ENCODE measurements around the gene ZNF311.

Gene ZNF311

GRCh38 chr6:28983838-28984237, 21.3 kb downstream of the ZNF311 start:
- no peak for TF ChIP-seq CTCF (IDR thresholded peaks at IDR 0.05; ENCODE audit: insufficient read depth, low read depth, low read length, missing control alignments)

GRCh38 chr6:28982476-28983266, 22.4 kb downstream of the ZNF311 start:
- TF ChIP-seq CTCF (IDR thresholded peaks at IDR 0.05; ENCODE audit: insufficient read depth, low read depth, low read length, missing control alignments): no peak
- peak overlapping the region; percentile 74 for H3K4me3 ChIP-seq (ENCODE audit: low read depth, low read length)
- DNase-seq (ENCODE audit: low read depth): peak; percentile 26

More at GRCh38 chr6:28983838-28984237, 21.3 kb downstream of the ZNF311 start:
- no peak for DNase-seq (ENCODE audit: low read depth)
- no peak overlapping the region for H3K4me3 ChIP-seq (ENCODE audit: low read depth, low read length)

- DNase-seq (ENCODE audit: low read depth): peak; percentile 87
- no peak for TF ChIP-seq CTCF (IDR thresholded peaks at IDR 0.05; ENCODE audit: insufficient read depth, low read depth, low read length, missing control alignments)
- peak overlapping the region; percentile 74 for H3K4me3 ChIP-seq (ENCODE audit: low read depth, low read length)
Measured at GRCh38 chr6:28981833-28982475, 23.2 kb downstream of the ZNF311 start.

GRCh38 chr6:28981431-28981832, 23.7 kb downstream of the ZNF311 start:
- no peak for TF ChIP-seq CTCF (IDR thresholded peaks at IDR 0.05; ENCODE audit: insufficient read depth, low read depth, low read length, missing control alignments)
- H3K4me3 ChIP-seq (ENCODE audit: low read depth, low read length): peak overlapping the region; percentile 74
- peak; percentile 76 for DNase-seq (ENCODE audit: low read depth)

- peak; percentile 16 for TF ChIP-seq CTCF (IDR thresholded peaks at IDR 0.05; ENCODE audit: insufficient read depth, low read depth, low read length, missing control alignments)
- peak; percentile 77 for DNase-seq (ENCODE audit: low read depth)
- peak overlapping the region; percentile 74 for H3K4me3 ChIP-seq (ENCODE audit: low read depth, low read length)
Measured at GRCh38 chr6:28980852-28981430, 24.2 kb downstream of the ZNF311 start.

GRCh38 chr6:28980137-28980851, 24.8 kb downstream of the ZNF311 start:
- DNase-seq (ENCODE audit: low read depth): peak; percentile 15
- H3K4me3 ChIP-seq (ENCODE audit: low read depth, low read length): peak overlapping the region; percentile 74
- TF ChIP-seq CTCF (IDR thresholded peaks at IDR 0.05; ENCODE audit: insufficient read depth, low read depth, low read length, missing control alignments): no peak
